Pancreas (tissue), 10 donors: ENCODE results near the gene ASB16. TPM values are rescaled to one million over a fixed set of nuclear protein-coding genes. Genes with fewer than 3 reads are reported as not detected.

Experiments used
- ATAC-seq, 4 donors: fragments of 200-7000 bp; cut with Tn5 transposase; one replicate each; pipeline versions ENCODE4 v1.8.0 to v1.9.1; 2020; ENCODE audit warnings: mild to moderate bottlenecking in 4 of 4, moderate library complexity in 4 of 4
- DNase-seq, 6 donors: peaks; one replicate each; pipeline ENCODE4 v3.0.0-alpha.2; 2020
- FAIRE-seq: peaks from 2 replicates; lab custom pipeline; 2012; peaks lifted over from hg19 to GRCh38; lab: Jason Lieb, UNC
- H3K27ac ChIP-seq, 4 donors: fragments of 200-600 bp; sonication (generic); 1 replicate in 3 of 4; 2 replicates in 1 of 4; pipeline versions ENCODE4 v1.5.0 to v1.8.0; 2020
- H3K27me3 ChIP-seq, 4 donors: fragments of 200-600 bp; one replicate each; pipeline ENCODE4 v1.8.0; 2021
- H3K36me3 ChIP-seq, 3 donors: fragments of 200-600 bp; sonication (generic) in 1 of 3; one replicate each; pipeline versions ENCODE4 v1.5.0 to v1.8.0; 2020 to 2021
- H3K4me1 ChIP-seq, 3 donors: fragments of 200-600 bp; one replicate each; pipeline ENCODE4 v1.8.0; 2021
- H3K4me3 ChIP-seq, 4 donors: fragments of 200-600 bp; sonication (generic) in 2 of 4; one replicate each; pipeline versions ENCODE4 v1.5.0 to v1.8.0; 2020 to 2021
- H3K9me3 ChIP-seq, 4 donors: fragments of 200-600 bp; one replicate each; pipeline ENCODE4 v1.8.0; 2021
- WGBS, 2 donors: extraction: QIAGEN DNeasy Blood & Tissue Kit; methylation state at CpG; one replicate each; pipeline ENCODE4 v1.1.7; 2013; 5-methylcytosine and 5-hydroxymethylcytosine counted together
- intact Hi-C, 3 donors: fragments of 100-400 bp; cut with DNase I; formaldehyde crosslinking; loops; one replicate each; pipeline versions ENCODE4 v1.11.1 to v1.14.2; 2022
- polyA plus RNA-seq, 2 donors: library from polyadenylated mRNA; stranded (reverse); fragments of 200-250 nt; gene quantifications; one replicate each; pipeline ENCODE4 v1.2.3, GENCODE V29; 2013
- total RNA-seq, 6 donors: library from RNA; stranded (reverse); fragmentation: NEBNext Ultra II Directional in 4 of 6; extraction: Animal tissue kit (Norgen Biotek cat#: 25700) in 4 of 6; gene quantifications; one replicate each; pipeline versions ENCODE4 v1.2.1 to v1.2.4, GENCODE V29; 2021 to 2023
- TF ChIP-seq, protein P1 (sequence below), 4 donors: fragments of 200-600 bp; sonication (generic) in 3 of 4; IDR thresholded peaks; one replicate each; pipeline versions ENCODE4 v1.5.0 to v1.8.0; 2021; ENCODE audit warnings: antibody characterized with exemption in 4 of 4
- donor health status: healthy with polysubstance abuse.
- donor health status: DM: no; HTN: no; CAD: no; lungs with moderate emphysema.
- donor health status: DM: no; HTN: no; CAD: no.
- donor health status: control.
- donor health status: control.
- donor health status: Bipolar disorder and iron deficiency.
- donor health status: DM: yes; HTN: yes; CAD: no.
- donor health status: DM: no; HTN: no; CAD: no.
- donor health status: DM: no; HTN: no; CAD: no.
- donor health status: DM: yes; HTN: yes; CAD: no.

The ASB16 gene
- total and polyA plus RNA-seq, 8 donors: 1.1 to 3.9 (median 2.3) TPM

DNA sequence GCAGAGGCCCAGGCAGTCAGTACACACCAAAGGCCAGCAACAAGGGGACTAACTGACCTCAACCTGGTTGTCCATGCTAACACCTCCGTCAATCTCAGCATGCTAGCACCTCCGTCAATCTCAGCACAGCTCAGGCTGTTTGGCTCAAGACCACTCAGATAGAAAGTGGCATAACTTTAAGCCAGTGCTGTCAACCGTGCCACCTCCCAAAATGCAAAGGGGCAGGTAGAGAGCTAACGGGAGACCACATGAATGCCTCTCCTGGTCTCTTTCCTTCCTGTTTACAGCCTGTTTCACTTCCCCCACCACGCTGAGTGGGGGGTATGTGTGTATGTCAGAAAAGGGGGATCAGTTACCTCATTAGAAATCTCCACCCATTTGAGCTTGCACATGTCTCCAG, 45.7 kb downstream of the ASB16 start:
- Histone ChIP-seq H3K4me3 (no peak overlapping the region), H3K9me3 (no peaks in the 10 kb centered on the region), H3K36me3 (peaks cover 0 to 26% (median 20%) of the 10 kb centered on the region in 3 donors), H3K27ac (no peak overlapping the region), H3K27me3 (no peaks in the 10 kb centered on the region), H3K4me1 (peaks cover 6 to 10% (median 8%) of the 10 kb centered on the region in 3 donors)
- intact Hi-C loops: loop anchor here in 1 of 3 donors (10.0 kb wide), 1 partner anchor 109 kb away; the partner anchor contains the start of gene SLC25A39
- no peak for ATAC-seq
- 82 to 89% methylated on average over 5 of the region's 5 CpGs for WGBS, 2 donors
- DNase-seq: no peak
- TF ChIP-seq, protein P1, sequence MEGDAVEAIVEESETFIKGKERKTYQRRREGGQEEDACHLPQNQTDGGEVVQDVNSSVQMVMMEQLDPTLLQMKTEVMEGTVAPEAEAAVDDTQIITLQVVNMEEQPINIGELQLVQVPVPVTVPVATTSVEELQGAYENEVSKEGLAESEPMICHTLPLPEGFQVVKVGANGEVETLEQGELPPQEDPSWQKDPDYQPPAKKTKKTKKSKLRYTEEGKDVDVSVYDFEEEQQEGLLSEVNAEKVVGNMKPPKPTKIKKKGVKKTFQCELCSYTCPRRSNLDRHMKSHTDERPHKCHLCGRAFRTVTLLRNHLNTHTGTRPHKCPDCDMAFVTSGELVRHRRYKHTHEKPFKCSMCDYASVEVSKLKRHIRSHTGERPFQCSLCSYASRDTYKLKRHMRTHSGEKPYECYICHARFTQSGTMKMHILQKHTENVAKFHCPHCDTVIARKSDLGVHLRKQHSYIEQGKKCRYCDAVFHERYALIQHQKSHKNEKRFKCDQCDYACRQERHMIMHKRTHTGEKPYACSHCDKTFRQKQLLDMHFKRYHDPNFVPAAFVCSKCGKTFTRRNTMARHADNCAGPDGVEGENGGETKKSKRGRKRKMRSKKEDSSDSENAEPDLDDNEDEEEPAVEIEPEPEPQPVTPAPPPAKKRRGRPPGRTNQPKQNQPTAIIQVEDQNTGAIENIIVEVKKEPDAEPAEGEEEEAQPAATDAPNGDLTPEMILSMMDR (IDR thresholded peaks at IDR 0.05): no peak
- FAIRE-seq: no peak

DNA sequence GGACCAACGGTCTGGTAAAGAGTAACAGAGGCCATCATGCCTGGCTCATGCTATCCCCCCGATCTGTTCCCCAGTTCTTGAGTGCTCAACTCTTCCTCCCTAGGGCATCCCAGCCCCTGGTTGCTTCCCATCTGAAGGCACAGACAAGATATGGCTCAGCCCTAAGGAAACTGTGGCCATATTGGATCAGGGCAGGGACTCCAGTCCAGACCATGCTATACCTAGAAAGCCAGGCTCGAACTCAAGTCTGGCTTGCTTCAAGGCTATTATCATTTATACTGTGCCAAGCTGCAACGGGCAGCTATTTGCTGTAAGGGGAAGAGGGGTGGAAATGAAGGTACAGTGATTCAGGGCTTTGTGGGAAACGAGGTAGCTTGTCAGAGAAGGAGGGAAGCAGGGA, 46.2 kb downstream of the ASB16 start:
- Histone ChIP-seq H3K9me3 (no peaks in the 10 kb centered on the region), H3K4me1 (peaks cover 6 to 10% (median 8%) of the 10 kb centered on the region in 3 donors), H3K4me3 (no peak overlapping the region), H3K36me3 (peaks cover 0 to 26% (median 20%) of the 10 kb centered on the region in 3 donors), H3K27me3 (no peaks in the 10 kb centered on the region), H3K27ac (no peak overlapping the region)
- FAIRE-seq (no peak), DNase-seq (no peak), ATAC-seq (no peak)
- WGBS, 2 donors: 66 to 76% methylated on average over 5 of the region's 5 CpGs
- TF ChIP-seq, protein P1 (IDR thresholded peaks at IDR 0.05): no peak
- intact Hi-C loops: loop anchor here in 1 of 3 donors (10.0 kb wide), 1 partner anchor 108 kb away; the partner anchor contains the start of gene SLC25A39

DNA sequence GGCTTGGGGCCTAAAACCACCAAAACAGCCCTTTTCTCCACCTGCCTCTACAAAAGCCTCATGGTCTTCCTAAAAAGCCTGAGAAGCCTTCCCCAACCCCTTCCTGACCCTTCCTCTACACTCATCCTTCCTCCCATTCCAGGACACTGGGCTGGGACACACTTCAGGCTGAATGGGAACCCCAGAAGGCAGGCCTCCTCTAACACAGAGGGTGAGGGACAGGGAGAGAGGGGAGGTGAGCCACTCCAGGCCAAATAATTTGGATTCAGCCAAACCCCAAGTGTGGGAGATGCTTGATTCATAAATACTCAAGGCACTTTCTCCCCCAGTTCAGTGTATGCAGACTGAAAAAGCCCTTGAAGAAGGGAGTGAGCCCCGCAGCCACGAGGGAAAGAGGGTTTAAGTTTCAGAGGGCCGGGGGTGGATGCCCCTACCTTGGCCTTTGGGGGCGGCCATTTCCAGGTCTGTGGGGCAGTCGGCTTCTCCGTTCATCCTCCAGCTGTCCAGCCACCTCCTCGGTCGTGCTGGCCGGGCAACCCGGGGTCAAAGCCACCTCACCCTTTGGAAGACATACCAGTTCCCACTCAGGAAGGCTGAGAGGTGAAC, 47.3 kb downstream of the ASB16 start:
- Histone ChIP-seq H3K4me3 (peak overlapping the region; percentile 57 to 95 (median 88)), H3K27me3 (no peaks in the 10 kb centered on the region), H3K4me1 (peaks cover 6 to 17% (median 16%) of the 10 kb centered on the region in 3 donors), H3K27ac (peak overlapping the region; percentile 93 to 98 (median 97)), H3K9me3 (no peaks in the 10 kb centered on the region), H3K36me3 (peaks cover 0 to 26% (median 20%) of the 10 kb centered on the region in 3 donors)
- TF ChIP-seq, protein P1 (IDR thresholded peaks at IDR 0.05): no peak
- FAIRE-seq: no peak
- no peak for ATAC-seq
- intact Hi-C loops: loop anchor here in 1 of 3 donors (10.0 kb wide), 1 partner anchor 107 kb away; the partner anchor contains the start of gene SLC25A39
- peak in 3 of 6 donors; percentile 32 to 82 (median 62) for DNase-seq
- 10 to 12% methylated on average over 10 of the region's 10 CpGs for WGBS, 2 donors

DNA sequence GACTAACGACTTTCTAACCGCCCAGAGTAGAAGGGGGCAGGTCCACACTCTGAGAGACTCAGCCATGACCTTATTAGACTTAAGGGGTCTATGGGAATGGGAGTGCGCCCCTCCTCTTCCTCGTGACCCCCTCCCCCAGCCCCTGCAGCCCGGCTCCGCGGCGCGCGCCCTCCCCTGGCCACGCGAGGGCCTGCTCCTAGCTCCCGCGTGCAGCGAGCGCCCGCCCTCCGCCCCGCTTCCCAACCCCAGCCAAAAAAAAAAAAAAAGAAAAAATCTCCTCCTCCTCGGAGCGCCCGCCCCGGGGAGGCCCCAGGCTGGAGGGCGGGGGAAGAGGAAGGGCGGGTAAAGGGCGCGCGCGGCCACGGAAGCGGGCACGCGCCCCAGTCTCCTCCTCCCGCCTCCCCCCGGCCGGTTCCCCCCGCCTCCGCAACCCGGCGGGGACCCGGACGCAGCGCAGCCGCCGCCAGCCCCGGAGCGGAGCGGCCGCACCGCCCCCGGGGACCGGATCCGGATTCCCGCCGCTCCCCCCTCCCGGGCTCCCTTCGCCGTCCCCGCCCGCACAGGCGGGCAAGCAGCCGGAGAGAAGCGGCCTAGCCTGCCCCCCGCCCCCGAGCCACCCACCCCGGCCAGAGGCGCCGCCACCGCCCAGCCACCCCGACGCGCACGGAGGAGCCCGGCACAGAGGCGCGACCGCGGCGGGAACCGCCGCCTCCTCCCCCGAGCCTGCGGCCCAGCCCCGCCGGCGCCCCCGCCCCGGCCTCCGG, 48.0 kb downstream of the ASB16 start:
- Histone ChIP-seq H3K36me3 (peaks cover 0 to 26% (median 20%) of the 10 kb centered on the region in 3 donors), H3K9me3 (no peaks in the 10 kb centered on the region), H3K4me3 (peak overlapping the region; percentile 57 to 95 (median 88)), H3K27me3 (no peaks in the 10 kb centered on the region), H3K27ac (peak overlapping the region; percentile 93 to 98 (median 97)), H3K4me1 (peaks cover 6 to 23% (median 23%) of the 10 kb centered on the region in 3 donors)
- TF ChIP-seq, protein P1 (IDR thresholded peaks at IDR 0.05): peak; percentile 21 to 59 (median 32)
- DNase-seq: peak; percentile 86 to 93 (median 90)
- 0 to 1% methylated on average over 39 to 86 of the region's 89 CpGs for WGBS, 2 donors
- intact Hi-C loops: loop anchor here in 1 of 3 donors (10.0 kb wide), 1 partner anchor 106 kb away; the partner anchor contains the start of gene SLC25A39
- peak; percentile 51 to 75 (median 69) for ATAC-seq
- FAIRE-seq: no peak
